OCI-LY3 (cell line): ENCODE results near the gene EPSTI1.

Experiments
- EZH2phosphoT487 ChIP-seq: fragments of 200-600 bp; shearing (Covaris generic); IDR thresholded peaks from 2 replicates; pipeline ENCODE4 v1.6.1; 2018; ENCODE audit warnings: antibody characterized with exemption, mixed run types, low read depth
- TF ChIP-seq, protein P1 (sequence below): fragments of 200-600, 300-600 bp; sonication (generic); IDR thresholded peaks from 2 replicates; pipeline ENCODE4 v1.5.1; 2014; ENCODE audit warnings: antibody characterized with exemption, low read length, low read depth

DNA sequence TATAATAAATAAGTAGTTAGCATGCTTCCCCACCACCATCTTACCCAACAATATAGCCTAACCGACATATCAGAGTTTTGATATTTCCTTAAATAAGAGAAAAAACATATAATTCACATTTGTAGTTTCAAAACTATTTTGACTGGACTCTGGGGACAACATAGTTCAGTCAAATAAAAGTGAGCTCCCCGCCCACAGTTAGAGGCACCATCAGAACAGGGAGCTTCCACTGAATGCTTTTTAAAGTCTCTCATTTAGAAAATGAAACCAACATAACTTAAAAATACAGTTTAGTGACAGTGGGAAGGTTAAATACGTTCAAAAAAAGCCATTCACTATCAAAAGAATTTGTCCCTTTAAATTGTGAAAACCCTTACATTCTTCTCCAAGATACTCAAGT, 92.8 kb downstream of the EPSTI1 start:
- TF ChIP-seq, protein P1, sequence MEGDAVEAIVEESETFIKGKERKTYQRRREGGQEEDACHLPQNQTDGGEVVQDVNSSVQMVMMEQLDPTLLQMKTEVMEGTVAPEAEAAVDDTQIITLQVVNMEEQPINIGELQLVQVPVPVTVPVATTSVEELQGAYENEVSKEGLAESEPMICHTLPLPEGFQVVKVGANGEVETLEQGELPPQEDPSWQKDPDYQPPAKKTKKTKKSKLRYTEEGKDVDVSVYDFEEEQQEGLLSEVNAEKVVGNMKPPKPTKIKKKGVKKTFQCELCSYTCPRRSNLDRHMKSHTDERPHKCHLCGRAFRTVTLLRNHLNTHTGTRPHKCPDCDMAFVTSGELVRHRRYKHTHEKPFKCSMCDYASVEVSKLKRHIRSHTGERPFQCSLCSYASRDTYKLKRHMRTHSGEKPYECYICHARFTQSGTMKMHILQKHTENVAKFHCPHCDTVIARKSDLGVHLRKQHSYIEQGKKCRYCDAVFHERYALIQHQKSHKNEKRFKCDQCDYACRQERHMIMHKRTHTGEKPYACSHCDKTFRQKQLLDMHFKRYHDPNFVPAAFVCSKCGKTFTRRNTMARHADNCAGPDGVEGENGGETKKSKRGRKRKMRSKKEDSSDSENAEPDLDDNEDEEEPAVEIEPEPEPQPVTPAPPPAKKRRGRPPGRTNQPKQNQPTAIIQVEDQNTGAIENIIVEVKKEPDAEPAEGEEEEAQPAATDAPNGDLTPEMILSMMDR: no peak
- no peak for TF ChIP-seq EZH2phosphoT487
